ENCODE data around the gene ANKAR.
"Not testable (repeated sequence)": the region's sequence is repeated elsewhere in the genome, so short reads cannot be mapped to it uniquely, and the experiment has no call there.

ANKAR gene, protein sequence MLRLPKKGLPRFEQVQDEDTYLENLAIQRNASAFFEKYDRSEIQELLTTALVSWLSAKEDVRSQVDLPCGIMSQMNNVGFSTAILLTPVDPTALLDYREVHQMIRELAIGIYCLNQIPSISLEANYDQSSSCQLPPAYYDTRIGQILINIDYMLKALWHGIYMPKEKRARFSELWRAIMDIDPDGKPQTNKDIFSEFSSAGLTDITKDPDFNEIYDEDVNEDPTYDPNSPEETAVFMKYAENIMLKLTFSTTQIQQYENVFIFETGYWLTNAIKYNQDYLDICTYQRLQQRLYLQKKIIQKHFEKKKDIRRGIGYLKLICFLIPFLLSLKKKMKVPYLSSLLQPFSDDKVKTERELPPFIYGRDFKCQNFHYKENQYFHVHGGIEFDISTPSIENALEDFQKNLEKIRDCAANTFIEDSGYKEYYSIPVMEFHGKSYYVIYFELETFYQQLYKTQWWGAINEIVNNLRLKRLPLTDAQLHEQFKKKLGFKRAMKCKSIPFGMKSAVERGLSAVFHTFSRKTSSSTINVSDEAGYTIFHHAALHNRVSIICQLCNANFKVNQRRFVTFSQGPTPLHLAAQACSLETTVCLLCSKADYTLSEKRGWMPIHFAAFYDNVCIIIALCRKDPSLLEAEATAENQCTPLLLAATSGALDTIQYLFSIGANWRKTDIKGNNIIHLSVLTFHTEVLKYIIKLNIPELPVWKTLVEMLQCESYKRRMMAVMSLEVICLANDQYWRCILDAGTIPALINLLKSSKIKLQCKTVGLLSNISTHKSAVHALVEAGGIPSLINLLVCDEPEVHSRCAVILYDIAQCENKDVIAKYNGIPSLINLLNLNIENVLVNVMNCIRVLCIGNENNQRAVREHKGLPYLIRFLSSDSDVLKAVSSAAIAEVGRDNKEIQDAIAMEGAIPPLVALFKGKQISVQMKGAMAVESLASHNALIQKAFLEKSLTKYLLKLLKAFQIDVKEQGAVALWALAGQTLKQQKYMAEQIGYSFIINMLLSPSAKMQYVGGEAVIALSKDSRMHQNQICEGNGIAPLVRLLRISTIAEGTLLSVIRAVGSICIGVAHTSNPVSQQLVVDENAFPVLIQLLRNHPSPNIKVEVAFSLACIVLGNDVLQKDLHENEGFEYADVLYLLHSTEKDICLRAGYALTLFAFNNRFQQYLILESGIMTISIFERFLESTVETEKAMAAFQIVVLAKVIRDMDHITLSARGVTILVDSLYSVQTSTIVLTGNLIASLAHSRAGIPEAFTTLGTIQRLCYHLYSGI (N-terminal part only)

GRCh38 chr2:189674374-189675112 is at the start of gene ANKAR:
Gene ANKAR (plus strand): TSS chr2:189674670. CDS start chr2:189676491, 1,821 bp downstream.
- peak; percentile 63 to 70 for DNase-seq

DNA sequence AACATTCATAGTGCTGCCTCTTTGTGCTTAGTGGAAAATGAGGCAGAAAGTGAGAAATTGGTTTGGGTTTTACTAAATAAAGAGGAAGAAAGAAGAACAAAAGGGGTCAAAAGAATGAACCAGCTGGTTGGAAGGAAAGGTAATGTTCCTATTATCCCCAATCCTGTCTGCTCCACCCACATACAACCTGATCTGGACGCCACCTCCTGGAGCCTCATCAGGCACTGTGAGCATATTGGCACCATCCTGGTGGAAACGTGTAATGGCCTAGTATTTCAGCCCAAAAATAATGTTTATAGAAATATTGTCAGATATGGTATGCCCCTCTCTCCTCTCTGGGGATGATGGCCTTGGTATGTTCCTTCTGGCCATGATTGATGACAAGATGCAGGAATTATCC is 48.8 kb upstream of the ANKAR start:
- DNase-seq, result no peak

GRCh38 chr2:189627789-189628188 is 46.7 kb upstream of the ANKAR start:
- DNase-seq, result no peak

GRCh38 chr2:189628817-189629530 is 45.5 kb upstream of the ANKAR start:
- DNase-seq, result no peak

- no peak for DNase-seq
Observed at GRCh38 chr2:189629531-189630453, 44.7 kb upstream of the ANKAR start.

DNA sequence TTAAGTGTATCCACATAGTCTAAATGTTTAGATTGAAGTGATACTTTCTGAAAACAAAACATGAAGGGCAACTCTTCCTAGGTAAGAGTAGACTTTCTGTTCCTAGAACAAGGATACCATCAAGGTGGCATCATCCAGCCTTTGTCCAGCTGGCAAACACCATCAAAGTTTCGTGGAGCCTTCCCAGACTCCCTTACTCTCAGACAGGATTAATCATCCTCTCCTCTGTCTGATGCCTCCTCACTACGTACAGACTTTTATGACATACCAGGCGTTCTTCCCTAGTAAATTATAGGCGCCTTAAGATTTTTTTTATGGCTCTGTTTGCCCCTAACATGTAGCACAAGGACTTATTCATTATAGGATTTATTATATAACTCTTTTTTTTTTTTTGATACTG is 42.6 kb upstream of the ANKAR start:
- no peak for DNase-seq

DNA sequence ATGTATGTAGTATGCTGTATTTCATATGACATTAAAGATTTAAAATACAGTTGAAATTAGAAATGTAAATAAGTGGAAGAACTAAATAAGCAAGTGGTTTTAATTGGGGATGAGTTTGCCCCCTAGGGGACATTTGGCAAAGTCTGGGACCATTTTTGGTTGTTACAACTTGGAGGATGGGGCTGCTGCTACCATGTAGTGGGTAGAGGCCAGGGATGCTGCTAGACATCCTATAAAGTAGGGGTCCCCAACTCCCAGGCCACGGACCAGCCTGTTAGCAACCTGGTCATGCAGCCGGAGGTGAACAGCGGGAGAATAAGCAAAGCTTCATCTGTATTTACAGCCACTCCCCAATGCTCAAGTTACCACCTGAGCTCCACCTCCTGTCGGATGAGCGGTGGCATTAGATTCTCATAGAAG is 41.1 kb upstream of the ANKAR start:
- no peak for DNase-seq

GRCh38 chr2:189635353-189635752 is 39.1 kb upstream of the ANKAR start:
- no peak for DNase-seq

DNA sequence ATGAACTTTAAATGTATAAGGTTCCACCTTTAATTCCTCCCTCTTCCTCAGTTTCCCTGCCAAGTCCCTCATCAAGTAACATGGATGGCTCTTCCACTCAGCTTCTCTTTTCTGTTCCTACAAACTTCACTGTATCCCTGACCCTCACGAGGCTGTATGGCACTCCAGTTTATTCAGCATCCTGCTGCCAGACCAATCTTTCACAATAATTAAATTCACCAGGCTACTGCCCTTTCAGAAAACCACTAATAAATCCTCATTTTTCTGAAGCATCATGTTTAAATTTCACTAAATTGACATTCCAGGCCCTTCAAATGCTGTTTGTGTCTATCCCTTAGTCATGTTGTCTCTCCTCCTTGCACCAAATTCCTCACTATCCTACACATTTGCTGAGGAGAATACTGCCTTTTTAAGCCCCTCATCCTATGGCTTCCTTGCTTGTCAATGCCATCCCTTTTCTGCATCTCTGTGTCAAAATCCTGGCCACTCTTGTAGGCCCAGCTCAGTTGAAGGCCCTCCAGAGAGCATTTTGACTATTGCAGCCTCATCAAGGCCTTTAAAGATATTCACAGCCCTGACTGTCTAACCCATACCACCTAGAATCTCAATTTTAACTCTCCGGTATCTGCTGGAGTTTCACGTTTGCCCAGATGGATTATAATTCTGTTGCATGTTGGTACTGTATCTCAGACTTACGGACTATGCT is 36.0 kb upstream of the ANKAR start:
- DNase-seq, result no peak

DNA sequence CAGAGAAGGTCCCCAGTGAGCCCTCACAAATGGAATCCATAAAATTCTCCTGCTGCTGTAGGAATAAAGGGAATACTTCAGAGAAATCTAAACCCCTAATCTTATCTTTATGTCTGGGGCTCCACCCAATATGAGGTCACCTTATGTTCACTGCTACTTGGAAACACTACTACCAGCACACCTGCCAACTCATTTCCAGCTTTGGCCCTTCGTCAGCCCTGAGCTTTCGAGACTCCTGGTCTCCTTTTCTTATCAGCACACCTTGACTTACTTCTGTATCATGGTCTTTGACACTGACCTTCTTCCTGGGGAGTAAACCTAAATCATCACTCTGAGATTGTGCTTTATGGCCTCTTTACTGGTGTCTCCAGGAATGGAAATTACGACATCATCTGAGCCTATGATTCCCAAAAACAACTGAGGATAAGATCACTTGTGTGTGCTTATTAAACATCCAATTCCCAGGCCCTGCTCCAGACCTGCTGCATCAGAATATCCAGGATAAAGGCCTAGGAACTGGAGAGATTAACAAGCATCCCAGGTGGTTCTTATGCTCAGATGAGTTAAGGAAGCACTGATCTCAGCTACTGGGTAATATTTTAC is 35.4 kb upstream of the ANKAR start:
- no peak for DNase-seq

DNA sequence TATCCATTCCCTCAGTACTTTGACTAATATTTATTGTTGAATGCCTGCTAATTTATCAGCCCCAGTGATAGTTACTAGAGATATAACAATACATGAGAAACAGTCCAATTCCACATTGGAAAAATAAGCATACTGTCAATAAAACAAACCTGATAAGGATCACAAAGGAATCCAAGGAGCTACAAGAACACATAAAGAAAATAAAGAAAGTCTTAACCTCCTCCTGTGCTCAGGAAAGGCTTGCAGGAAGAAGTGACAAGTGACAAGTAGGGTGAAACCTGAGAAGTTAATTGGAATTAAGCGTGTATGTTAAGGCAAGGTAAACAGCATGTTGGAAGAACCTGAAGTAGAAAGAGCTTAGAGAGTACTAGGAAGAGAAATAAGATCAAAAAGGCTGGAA is 33.5 kb upstream of the ANKAR start:
- no peak for DNase-seq

- no peak for DNase-seq
Observed at GRCh38 chr2:189641590-189641989, 32.9 kb upstream of the ANKAR start.

GRCh38 chr2:189646521-189646920 is 27.9 kb upstream of the ANKAR start:
- no peak for DNase-seq

DNA sequence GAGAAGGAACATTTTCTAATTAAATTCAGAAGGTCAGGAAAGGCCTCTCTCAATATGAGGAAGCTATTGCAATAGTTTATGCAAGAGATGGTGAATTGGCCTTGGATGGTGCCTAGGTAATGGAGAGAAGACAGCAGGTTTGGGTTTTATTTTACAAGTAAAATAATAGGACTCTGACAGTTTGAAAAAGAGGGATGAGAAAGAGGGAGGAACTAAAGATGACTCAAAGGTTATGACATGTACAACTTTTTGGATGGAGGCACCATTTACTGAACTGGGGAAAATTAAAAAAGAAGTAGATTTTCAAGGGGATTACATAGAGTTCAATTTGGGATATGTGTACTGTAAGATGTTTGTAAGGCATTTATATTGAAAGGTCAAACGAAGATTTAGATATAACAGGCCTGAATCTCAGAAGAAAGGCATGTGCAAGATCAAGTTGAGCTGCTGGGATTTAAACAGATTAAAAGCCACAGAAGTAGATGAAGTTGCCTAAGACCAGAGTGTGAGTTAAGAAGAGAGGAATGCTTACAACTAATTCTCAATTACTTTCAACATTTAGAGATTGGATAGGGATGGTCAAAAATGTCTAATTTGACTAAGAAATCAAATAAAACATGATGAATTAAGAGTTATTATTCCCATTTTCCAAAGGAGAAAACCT is 25.5 kb upstream of the ANKAR start:
- no peak for DNase-seq

DNA sequence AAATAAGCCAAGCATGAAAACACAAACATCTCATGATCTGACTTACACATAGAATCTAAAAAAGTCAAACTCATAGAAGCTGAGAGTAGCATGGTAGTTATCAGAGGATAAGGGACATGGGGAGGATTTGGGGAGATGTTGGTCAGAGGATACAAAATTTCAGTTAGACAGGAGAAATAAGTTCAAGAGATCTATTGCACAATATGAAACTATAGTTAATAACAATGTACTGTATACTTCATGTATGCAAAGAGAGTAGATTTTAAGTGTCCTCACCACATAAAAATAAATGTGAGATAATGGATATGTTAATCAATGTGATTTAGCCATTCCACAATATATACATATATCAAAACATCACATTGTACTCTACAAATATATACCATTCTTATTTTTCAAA is 23.2 kb upstream of the ANKAR start:
- no peak for DNase-seq

DNA sequence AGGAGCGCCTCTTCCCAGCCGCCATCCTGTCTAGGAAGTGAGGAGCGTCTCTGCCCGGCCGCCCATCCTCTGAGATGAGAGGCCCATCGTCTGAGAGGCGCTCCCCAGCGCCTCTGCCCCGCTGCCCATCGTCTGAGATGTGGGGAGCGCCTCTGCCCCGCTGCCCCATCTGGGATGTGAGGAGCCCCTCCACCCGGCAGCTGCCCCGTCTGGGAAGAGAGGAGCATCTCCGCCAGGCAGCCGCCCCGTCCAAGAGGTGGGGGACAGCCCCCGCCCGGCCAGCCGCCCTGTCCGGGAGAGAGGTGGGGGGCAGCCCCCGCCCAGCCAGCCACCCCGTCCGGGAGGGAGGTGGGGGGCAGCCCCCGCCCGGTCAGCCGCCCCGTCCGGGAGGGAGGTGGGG is 21.0 kb upstream of the ANKAR start:
- DNase-seq, result not testable (repeated sequence)

DNA sequence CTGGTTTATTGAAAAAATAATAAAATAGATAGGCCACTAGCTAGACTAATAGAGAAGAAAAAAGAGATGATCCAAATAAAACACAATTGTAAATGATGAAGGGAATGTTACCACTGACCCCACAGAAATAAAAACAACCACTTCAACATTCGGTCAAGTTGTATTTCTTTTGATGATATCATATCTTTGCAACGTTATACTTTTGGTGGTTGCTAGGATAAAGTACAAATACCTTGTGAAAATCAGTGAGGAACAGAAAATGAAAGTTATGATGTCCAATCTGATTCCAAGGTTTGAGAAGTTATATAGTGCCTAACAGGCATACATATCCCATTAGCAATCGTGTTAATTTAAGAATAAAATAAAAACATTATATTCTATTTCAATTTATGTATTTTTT is 19.8 kb upstream of the ANKAR start:
- no peak for DNase-seq

- no peak for DNase-seq
Observed at GRCh38 chr2:189657867-189658266, 16.6 kb upstream of the ANKAR start.
